ENCODE data around the gene DNAJB8.

DNAJB8 gene

DNA sequence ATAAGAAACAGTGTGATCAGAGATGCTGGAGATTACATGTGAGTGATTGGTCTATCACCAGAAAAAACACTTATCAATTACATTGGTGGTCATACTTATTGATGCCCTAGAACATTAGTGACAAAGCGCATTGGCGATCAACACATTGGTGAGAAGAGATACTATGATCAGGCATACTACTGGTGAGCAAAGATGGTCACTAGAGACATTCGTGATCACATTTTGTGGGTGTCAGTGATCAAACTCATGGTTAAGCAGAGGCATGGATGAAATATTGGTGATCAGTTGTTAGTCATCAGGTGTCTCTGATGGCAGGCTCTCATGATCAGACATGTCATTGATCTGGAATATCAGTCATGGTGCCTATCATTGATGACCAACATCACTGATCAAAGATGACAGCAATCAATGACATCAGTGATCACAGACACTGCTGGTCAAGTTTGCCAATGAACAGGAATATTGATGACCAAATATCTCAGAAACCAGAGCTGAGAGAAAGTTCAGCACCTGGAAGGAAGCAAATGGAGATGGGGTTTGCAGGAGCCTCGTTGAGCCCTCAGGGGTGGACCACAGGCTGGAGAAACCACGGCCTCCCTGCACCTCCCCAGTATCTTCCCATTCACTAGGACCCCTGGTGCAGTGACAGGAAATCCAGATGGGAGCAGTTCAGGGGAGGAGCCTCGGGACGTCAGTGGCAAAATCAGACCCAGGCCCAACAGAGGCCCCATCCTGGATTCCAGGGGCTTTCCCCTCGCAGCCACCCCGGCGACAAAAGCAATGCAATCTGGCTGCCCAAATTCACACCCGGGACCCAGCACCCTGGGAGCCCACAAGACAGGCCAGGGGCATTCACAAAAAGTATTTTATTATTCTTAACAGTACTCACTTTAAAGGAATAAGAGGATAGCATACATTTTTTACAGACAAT lies 12.2 kb upstream of the DNAJB8 start:
- TF ChIP-seq, protein P1, sequence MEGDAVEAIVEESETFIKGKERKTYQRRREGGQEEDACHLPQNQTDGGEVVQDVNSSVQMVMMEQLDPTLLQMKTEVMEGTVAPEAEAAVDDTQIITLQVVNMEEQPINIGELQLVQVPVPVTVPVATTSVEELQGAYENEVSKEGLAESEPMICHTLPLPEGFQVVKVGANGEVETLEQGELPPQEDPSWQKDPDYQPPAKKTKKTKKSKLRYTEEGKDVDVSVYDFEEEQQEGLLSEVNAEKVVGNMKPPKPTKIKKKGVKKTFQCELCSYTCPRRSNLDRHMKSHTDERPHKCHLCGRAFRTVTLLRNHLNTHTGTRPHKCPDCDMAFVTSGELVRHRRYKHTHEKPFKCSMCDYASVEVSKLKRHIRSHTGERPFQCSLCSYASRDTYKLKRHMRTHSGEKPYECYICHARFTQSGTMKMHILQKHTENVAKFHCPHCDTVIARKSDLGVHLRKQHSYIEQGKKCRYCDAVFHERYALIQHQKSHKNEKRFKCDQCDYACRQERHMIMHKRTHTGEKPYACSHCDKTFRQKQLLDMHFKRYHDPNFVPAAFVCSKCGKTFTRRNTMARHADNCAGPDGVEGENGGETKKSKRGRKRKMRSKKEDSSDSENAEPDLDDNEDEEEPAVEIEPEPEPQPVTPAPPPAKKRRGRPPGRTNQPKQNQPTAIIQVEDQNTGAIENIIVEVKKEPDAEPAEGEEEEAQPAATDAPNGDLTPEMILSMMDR (IDR thresholded peaks at IDR 0.05; ENCODE audit: low read depth, low read length): no peak
- no peak for DNase-seq (ENCODE audit: extremely low read depth, low read depth)

DNA sequence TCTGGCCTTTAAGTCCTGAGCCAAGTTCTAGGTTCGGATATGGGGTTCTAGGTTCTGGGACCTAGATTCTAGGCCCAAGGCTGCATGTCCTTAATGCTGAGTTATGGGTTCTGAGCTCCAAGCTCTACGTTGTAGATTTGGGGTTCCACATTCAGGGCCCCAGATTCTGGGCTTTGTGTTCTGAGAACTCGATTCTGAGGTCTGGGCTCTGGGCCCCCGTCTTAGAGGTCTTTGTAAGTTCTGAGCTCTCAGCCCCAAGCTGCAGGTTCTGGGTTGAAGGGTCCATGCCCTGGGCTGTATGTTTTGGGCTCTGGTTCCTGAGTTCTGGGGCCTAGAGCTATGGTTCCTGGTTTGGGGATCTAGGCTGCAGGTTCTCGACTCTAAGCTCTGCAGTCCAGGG lies 10.0 kb upstream of the DNAJB8 start:
- DNase-seq (ENCODE audit: extremely low read depth, low read depth): no peak
- TF ChIP-seq, protein P1 (IDR thresholded peaks at IDR 0.05; ENCODE audit: low read depth, low read length): no peak

DNA sequence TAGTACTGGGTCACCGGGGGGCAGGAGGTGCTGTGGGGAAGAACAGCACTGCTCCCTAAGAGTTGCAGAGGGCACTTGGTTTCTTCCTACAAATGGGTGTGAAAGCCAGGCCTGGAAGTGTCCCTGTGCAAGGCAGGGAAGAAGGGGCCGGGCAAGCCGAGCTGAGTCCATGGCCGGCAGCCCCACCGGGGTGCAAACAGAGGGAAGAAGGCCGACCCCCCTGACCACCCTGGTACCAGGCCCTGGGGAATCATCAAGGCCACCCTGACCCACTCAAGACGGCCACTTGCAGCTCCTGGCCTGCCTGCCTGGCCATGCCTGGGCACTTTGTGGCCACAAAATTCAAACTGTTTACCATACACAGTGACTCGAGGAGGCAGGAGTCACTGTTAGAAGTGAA lies 8.7 kb upstream of the DNAJB8 start:
- DNase-seq (ENCODE audit: extremely low read depth, low read depth): no peak
- TF ChIP-seq, protein P1 (IDR thresholded peaks at IDR 0.05; ENCODE audit: low read depth, low read length): no peak

DNA sequence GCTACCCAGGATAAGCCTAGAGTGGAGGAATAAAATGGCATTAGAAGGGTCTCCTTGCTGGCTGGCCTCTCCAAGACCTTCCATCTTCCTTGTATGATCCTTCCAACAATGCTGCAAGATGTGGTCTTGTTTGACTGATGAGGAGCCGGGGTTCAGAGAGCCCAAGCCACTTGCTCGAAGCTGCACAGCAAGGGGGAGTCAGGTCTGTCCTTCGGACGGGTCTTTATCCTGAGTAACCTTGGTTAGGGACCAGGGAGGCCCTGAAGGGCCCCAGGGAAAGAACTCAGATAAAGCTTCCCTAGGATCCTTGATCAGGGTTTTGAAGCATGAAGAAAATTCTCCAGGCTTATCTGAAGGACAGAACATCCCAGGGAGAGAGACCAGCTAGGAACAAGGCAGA lies 7.0 kb upstream of the DNAJB8 start:
- DNase-seq (ENCODE audit: extremely low read depth, low read depth): no peak
- TF ChIP-seq, protein P1 (IDR thresholded peaks at IDR 0.05; ENCODE audit: low read depth, low read length): no peak

DNA sequence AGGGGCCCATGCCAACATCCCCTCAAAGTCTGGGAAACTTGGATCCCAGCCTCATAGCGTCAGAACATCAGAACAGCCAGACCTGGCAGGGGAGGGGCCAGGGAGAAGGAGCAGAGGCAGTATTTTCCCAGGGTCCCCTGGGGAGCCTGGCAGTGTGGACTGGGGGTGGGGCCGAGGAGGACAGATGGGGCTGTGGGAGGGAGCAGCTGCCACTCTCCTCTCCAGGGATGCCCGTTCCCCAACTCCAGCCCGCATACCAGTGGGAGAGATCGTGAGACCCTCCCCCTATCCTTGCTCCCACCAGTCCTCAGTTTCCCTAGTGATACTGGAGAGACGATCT lies 6.5 kb upstream of the DNAJB8 start:
- DNase-seq (ENCODE audit: extremely low read depth, low read depth): no peak
- TF ChIP-seq, protein P1 (IDR thresholded peaks at IDR 0.05; ENCODE audit: low read depth, low read length): no peak

DNA sequence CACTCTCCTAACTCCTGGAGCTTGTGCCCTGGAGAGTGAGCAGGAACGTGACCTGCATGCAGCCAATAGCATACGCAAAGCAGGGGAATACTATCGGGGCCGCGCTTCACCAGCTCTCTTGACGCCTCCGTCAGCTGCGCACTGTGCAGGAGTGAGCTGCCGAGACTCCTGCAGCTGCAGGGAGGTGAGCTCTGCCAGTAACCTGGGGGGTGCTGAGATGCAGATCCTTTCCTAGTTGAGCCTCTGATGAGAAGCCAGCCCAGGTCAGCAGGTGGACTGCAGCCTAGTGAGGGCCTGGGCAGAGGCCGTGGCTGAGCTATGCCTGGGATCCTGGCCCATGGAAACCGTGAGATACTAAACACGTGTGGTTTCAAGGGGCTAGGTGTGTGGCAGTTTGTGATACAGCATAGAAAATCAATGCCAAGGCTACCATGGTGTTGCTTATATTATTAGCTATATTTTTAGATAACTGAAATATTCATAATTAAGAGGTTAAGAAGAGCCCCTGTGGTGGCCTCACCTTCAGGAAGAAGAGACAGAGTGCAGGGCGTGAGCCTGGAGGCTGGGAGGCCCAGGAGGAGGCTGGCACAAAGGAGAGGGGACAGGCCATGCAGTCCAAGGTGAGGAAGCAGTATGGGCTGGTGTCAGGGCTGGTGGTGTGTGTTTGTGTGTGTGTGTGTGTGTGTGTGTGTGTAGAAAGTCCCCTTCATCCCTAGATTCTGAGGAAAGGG lies 5.9 kb upstream of the DNAJB8 start:
- TF ChIP-seq, protein P1 (IDR thresholded peaks at IDR 0.05; ENCODE audit: low read depth, low read length): no peak
- DNase-seq (ENCODE audit: extremely low read depth, low read depth): no peak

DNA sequence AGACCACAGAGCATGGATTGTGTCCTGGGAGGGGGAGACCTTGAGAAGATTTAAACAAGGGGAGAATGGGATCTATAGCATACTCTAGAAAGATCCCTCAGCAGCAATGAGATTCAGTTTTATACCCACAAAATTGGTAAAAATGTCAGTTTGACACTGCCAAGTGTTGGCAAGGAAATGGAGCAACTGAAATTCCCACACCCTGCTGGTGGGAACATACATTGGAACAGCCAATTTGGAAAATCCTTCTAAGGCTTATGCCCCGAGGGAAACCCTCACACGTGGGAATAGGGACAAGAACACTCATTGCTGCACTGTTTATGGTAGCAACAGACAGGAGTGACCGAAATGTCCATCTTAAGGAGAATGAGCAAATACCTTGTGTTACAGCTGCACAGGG lies 5.0 kb upstream of the DNAJB8 start:
- DNase-seq (ENCODE audit: extremely low read depth, low read depth): no peak
- TF ChIP-seq, protein P1 (IDR thresholded peaks at IDR 0.05; ENCODE audit: low read depth, low read length): no peak

Data from AG09319 (cell line).